ENCODE measurements around the gene NUTM2F. TPM values are rescaled to one million over a fixed set of nuclear protein-coding genes. Genes with fewer than 3 reads are reported as not detected.

Gene NUTM2F
- total RNA-seq: not detected in 2 replicates

GRCh38 chr9:94328544-94328943 lies at the start of gene NUTM2F:
Gene NUTM2F, minus strand, starts transcription at chr9:94328644. Its CDS starts 21 bp downstream, at chr9:94328623.

Other genes with a start within 250 kb of the NUTM2F start
- 11.0 and 14.9 TPM in 2 replicates for gene PTPDC1, start 244.2 kb downstream of the NUTM2F start, total RNA-seq
- 4.3 and 4.4 TPM in 2 replicates for gene ZNF169, start 69.3 kb downstream of the NUTM2F start, total RNA-seq
- not detected in 2 replicates for gene PCAT7, start 226.4 kb upstream of the NUTM2F start, total RNA-seq

All from subcutaneous preadipocyte (primary cell).